ENCODE measurements around the gene NUP188. TPM values are rescaled to one million over a fixed set of nuclear protein-coding genes. Genes with fewer than 3 reads are reported as not detected.
"Not testable (repeated sequence)": the region's sequence is repeated elsewhere in the genome, so short reads cannot be mapped to it uniquely, and the experiment has no call there.

NUP188 gene
- total RNA-seq, 1 donor from 2014 or later = 35.7 TPM

GRCh38 chr9:128940946-128941755 is 6.3 kb upstream of the NUP188 start:
- DNase-seq (ENCODE audit: low read depth in 2 of 2) = no peak

DNA sequence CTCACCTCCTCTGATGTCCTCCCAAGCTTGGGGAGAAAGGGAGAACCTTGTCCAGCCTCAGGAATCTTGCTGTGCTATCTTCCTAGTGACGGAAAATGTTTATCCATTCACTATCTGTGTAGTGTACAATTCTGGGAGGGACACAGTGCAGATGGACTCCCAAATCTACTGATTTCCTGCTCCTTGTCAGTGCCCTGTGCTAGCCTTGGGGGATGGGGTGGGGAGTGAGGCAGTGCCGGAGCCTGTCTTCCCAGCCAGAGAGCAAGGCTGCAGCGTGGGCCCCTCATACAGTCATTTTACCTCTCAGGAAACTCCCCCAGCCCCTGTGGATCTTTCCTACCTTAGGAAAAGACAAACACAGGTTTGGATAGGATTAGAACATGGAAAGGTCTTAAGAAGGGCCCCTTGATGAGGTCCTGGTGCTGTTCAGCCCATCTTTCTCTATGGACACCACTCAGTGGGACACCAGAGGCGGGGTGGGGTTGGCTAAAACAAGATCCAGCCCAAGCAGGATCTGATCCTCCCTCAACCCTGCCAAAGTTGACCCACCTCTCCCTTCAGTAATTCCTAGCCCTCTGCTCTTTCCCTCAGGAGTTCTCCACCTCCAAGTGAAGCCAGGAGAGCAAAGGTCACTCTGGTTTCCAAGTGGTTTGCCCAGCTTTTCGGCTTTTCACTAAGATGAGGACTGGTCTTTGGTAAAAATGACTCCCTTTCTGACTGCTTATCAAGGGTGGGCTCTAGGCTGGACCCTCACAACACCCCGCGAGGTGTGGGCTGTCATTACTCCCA is 3.5 kb upstream of the NUP188 start:
- no peak for DNase-seq (ENCODE audit: low read depth in 2 of 2)

DNA sequence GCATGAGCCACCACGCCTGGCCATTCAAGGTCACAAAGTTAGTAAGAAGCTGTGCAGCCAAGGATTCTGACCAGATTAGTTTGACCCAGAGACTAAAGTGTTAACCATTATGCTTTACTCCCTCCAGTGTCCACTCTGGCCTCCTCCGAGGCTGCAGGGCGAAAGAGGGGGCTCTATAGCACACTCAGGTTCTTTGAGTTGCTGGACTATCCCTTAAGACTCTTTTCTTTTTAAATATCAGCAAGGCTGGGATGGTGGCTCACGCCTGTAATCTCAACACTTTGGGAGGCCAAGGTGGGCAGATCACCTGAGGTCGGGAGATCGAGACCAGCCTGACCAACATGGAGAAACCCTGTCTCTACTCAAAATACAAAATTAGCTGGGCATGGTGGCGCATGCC is 2.5 kb upstream of the NUP188 start:
- not testable (repeated sequence) for DNase-seq (ENCODE audit: low read depth in 2 of 2)

DNA sequence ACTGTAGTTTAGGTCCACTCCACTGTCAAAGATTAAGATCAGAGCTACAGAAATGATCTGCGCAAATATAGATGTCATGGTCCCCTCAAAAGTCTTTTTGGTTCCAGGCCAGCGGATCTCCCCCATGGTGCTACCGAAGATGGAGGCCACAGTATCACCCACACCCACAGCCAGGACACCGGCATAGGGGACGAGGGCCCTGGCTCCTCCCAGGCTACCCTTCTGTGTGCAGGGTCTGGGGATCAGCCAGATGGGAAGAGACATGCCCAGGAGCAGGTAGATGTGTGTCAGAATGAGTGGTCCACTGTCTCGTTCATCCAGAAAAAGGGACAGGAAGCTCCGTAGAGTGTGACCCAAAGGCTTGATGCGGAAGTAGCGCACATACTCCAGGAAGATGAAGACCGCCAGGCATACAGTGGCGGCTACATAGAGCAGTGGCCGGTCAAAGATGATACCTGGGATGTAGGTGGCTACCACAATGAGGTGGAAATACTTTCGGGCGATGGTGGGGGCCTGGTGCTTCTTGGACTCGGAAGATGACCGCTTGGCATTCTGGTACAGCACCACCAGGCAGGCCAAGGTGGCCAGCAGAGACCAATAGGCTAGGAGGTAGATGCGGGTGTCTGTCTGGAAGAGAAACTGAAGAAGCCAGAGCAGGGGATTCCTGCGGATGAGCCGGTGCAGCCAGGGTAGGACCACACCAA is 1.5 kb upstream of the NUP188 start:
- DNase-seq (ENCODE audit: low read depth in 2 of 2) = no peak

- peak in 1 of 2 donors; percentile 39 for DNase-seq (ENCODE audit: low read depth in 2 of 2)
Observed at GRCh38 chr9:128946571-128947276, 775 bp upstream of the NUP188 start.

DNA sequence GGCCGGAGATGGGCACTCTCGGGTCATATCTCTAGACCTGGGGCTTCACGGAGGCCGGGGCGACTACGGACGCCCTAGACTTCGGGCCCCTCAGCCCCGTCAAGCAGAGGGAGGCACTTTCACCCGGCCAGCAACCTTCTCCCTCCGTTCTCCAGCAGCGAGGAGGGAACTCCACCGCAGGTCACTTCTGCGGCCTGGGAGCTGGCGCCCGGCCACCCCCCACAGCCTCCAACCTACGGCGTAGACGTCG is 297 bp upstream of the NUP188 start:
- no peak for DNase-seq (ENCODE audit: low read depth in 2 of 2)

- DNase-seq (ENCODE audit: low read depth in 2 of 2) = not testable (repeated sequence)
Observed at GRCh38 chr9:128961403-128961802, 13.9 kb downstream of the NUP188 start.

DNA sequence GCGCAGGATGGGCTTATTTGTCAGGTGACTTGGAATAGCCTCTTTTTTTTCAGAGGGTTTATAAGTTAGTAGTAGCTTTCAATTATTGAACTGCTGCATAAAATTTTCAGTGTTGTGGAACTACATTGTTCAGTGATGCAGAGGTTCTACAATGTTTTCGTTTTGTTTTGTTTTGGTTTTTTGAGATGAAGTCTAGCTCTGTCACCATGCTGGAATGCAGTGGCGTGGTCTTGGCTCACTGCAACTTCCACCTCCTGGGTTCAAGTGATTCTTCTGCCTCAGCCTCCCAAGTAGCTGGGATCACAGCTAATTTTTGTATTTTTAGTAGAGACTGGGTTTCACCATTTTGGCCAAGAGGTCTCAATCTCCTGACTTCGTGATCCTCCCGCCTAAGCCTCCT is 22.0 kb downstream of the NUP188 start:
- no peak for DNase-seq (ENCODE audit: low read depth in 2 of 2)

- DNase-seq (ENCODE audit: low read depth in 2 of 2) = peak in 1 of 2 donors; percentile 61
Observed at GRCh38 chr9:128972956-128973355, 25.5 kb downstream of the NUP188 start.

GRCh38 chr9:128979111-128979510 is 31.6 kb downstream of the NUP188 start:
- no peak for DNase-seq (ENCODE audit: low read depth in 2 of 2)

- no peak for DNase-seq (ENCODE audit: low read depth in 2 of 2)
Observed at GRCh38 chr9:128983536-128983935, 36.0 kb downstream of the NUP188 start.

DNA sequence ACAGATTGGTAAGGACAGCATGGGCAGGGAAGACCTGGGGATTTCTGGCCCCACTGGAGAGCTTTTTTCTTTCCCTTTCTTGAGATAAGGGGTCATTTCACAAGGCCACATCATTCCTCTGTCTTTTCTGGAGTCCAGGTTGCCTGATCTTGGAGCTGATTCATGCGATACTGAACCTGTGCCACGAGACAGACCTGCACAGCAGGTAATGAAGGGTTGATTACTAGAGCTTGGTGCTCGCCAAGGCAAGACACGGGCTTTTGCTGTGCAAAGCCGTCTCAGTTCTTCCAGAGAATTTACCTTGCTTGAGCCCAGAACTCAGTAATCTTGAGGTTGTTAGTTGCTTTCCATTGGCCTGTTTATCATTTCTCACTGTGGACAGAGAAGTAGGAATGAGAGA is 39.2 kb downstream of the NUP188 start:
- no peak for DNase-seq (ENCODE audit: low read depth in 2 of 2)

DNA sequence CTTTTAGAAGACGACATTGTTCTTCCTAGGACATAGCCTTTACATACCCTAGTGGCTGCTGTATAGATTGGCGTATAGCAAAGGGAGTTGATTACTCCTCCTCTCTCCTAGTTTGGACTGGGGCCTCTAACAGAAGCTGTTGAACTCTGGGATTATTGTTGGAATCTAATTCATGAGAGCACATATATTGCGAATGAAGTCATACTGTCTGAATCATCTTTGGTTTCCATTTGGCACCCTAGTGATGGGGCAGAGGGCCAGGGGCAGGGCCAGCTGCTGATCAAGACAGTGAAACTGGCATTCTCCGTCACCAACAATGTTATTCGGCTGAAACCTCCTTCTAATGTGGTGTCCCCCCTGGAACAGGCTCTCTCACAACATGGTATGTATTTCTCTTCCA is 40.3 kb downstream of the NUP188 start:
- no peak for DNase-seq (ENCODE audit: low read depth in 2 of 2)

- peak in 1 of 2 donors; percentile 23 for DNase-seq (ENCODE audit: low read depth in 2 of 2)
Observed at GRCh38 chr9:128992995-128993394, 45.5 kb downstream of the NUP188 start.

DNA sequence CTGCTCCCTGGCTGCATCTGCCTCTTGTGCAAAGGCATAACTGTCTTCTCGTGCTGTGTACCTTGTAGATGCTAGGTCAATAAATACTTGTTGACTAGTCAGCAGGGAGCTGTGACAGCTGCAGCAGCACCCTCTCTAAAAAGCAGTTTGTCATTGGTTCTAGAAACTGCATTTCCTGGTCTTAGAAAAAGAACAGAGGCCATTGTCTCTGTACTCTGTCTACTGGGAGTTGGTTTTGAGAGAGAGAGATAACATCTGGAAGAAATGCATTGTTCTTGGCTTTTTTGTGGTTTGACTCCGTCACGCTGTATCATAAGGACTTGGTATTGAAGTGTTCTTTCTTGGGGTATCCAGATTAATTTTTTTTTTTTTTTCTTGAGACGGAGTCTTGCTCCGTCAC is 48.3 kb downstream of the NUP188 start:
- DNase-seq (ENCODE audit: low read depth in 2 of 2) = no peak

DNA sequence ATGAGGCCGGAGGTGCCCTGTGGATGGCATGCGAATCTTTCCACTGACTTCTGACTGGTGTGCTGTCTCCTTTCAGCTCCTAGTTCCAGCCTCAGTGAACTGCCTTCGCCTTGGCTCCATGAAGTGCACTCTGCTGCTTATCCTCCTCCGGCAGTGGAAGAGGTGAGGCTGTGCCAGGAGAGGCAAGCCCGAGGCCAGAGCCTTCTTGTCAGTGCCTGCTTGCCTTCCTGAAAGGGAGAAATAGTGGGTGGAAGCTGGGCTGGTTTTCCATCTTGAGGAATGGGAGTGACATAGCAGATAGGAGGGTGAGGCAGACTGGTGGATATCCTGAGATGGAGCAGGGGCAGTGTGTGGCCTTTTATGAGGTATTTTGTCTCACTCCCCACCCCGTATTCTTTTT is 51.0 kb downstream of the NUP188 start:
- no peak for DNase-seq (ENCODE audit: low read depth in 2 of 2)

GRCh38 chr9:128999581-129000206 is 52.2 kb downstream of the NUP188 start:
- no peak for DNase-seq (ENCODE audit: low read depth in 2 of 2)

DNA sequence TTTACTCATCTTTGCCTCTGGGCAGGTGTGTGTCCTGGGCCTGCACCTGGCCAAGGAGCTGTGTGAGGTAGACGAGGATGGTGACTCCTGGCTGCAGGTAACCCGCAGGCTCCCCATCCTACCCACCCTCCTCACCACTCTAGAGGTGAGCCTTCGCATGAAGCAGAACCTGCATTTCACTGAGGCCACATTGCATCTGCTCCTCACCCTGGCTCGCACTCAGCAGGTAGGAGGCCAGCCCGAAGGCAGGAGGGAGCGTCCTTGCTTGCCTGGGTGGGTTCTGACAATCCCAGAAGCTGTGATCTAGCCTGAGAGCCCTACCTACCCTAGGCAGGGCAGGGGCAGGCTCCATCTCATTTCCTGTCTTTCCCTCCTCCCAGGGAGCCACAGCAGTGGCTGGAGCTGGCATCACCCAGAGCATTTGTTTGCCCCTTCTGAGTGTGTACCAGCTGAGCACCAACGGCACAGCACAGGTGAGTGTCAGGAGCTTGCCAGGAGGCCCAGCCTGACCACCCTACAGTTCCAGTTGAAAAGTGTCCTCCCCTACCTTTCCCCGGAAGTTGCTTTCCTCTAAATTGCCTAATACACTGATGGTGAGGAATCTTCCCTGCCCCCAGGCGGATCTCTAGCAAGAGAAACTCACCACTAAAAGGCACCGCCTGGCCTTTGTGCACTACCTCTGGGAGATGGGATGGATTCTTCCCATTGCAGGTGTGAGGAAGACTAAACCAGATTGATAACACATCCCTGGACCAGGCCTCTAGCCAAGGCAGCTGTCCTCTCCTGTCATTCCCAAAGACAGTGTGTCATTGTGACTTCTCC is 54.2 kb downstream of the NUP188 start:
- no peak for DNase-seq (ENCODE audit: low read depth in 2 of 2)

GRCh38 chr9:129002992-129003391 is 55.5 kb downstream of the NUP188 start:
- DNase-seq (ENCODE audit: low read depth in 2 of 2) = no peak

- not testable (repeated sequence) for DNase-seq (ENCODE audit: low read depth in 2 of 2)
Observed at GRCh38 chr9:129004173-129004572, 56.7 kb downstream of the NUP188 start.

Measured in dermis microvascular lymphatic vessel endothelial cell (primary cell).